GM21515 (cell line): ENCODE measurements around the gene PTPRA.
A peak's percentile ranks its signal among the peaks of the same experiment; 100 is the strongest.
"Not testable (repeated sequence)": the region's sequence is repeated elsewhere in the genome, so short reads cannot be mapped to it uniquely, and the experiment has no call there.

Experiments used
- ATAC-seq: cut with Tn5 transposase; IDR thresholded peaks from one replicate; pipeline ENCODE4 v1.9.1; 2021; ENCODE audit not compliant: unreplicated experiment

The PTPRA gene

DNA sequence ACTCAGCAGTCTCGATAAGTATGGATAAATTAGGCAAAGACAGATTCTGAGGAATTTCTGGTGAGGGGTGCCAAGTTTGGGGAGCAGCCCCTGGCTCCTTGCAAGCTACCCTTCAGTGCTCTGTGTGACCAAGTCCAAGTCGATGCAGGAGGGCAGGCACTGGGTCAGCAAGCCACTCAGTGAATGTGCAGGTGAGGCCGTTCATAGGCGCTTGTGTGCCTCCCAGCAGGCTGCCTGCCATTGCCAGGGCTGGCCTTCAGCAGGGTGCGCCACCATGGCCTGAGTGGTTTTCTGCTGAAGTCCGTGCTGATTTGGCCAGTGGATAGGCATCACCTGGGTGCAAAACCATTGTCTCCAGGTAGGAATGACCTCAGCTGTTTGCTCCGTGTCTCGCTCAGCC is 166.8 kb downstream of the PTPRA start:
- ATAC-seq, result no peak

DNA sequence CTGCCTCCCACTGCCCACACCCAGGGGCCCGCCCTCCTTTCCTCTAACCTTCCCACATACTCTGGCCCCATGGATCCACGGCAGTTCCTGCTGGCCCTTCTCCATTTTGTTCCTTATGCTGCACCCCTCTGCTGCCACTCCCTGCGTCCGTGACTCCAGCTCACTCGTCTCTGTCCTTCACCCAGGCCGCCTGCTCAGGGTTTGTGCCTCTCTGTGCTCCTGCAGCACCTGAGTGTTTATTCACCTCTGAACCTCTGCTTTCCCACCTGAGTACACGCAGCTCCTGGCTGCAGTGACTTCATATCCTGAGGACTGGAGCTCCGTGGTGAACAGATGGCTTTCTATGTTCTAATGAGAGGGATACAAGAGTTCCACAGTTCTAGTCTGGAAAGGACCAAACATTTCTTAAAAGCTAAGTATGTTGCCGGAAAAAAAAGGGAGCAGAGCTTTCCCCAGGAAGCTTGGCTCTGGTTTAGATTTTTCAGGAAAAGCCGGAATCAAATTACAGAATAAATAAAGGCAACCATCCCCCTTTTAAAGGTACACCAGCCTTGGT is 168.7 kb downstream of the PTPRA start:
- ATAC-seq, result no peak

DNA sequence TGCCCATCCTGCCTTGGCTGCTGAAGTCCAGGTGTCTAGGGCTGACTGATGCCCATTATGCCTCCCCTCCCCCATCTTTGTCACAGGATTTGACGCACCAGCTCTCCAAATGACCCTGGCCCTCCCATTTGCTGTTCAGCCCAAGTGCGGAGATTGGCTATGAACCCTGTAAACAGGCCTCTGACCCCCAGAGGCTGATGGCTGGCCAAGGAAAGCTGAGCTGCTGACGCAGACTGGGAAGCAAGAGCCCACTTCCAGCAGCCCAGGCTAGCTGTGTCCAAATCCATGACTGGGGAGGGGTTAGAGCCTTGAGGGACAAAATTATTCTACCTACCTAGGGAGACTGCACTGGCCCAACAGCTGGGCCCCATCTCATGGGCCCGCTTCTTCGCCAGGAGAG is 169.3 kb downstream of the PTPRA start:
- ATAC-seq, result no peak

DNA sequence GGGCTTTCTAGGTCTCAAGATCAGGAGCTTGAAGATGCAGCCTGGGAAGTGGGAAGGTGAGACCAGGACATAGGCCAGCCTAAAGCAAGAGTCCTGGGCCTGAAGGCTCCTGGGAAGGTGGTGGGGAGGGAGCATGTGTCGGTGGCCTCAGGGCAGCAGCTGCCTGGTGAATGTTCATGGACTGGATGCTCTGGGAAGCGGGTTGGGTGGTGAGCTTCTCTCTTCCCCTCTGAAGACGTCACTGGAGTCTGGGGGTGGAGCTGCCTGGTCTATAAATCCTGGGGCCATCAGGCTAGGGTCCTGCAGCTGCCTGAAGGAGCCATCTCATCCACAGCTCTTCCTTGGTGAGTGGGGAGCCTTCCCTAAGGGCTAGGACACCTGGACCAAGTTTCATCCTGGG is 170.0 kb downstream of the PTPRA start, which contains the start of gene GNRH2:
Gene GNRH2, plus strand, starts transcription at position 301 of the 400 bp plus-strand sequence. CDS start 793 bp downstream, outside the sequence.
- no peak for ATAC-seq

DNA sequence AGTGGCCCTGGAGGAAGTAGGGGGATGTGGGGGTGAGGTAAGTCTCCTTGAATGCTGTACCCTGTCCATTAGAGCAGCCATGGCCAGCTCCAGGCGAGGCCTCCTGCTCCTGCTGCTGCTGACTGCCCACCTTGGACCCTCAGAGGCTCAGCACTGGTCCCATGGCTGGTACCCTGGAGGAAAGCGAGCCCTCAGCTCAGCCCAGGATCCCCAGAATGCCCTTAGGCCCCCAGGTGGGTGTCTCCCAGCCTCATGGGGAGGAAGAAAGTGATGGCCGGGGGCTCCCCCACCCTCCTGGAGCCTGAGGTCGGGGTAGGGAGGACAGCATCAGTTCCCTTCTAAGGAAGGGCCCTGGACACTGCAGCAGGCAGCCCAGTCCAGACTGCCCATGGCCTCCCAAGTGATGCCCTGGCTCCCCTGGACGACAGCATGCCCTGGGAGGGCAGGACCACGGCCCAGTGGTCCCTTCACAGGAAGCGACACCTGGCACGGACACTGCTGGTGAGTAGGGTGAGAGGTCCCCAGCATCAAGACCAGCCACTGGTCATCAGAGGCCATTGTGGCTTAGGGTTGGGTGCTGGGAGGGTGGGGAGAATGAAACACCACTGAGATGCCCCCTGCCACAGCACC is 171.2 kb downstream of the PTPRA start:
- ATAC-seq, result no peak

DNA sequence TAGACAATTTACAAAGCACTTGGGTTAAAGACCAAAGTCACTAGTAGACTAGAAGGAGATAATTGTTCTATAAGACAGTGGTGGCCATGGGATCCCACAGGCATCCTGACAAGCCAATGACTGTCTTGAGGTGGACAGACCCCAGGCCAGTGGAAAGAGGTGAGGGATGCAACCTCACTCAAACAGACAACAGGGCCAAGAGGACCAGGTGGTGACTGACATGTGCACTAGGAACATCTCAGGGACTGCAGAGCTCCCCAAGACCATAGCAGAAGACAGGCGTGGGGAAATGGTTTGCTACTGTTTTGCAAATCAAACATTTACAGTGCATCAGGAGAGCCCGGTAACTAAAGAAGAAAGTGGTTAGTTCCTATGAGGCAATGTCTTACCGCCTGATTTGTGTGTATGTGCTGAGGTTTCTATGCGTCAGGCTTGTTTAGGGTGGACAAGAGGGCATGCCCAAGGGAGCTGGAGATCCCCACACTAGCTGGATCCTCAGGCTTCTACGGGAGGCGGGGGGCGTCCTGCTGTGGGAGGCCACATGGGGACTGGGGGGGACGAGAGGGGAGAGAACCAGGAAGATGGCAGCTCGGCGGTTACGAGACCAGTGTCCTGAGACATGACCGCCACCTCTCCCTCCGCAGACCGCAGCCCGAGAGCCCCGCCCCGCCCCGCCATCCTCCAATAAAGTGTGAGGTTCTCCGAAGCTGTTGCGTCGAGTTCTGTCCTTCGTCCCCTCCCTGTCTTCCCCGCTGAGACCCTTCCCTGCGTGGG is 171.9 kb downstream of the PTPRA start:
- ATAC-seq, result peak; percentile 44

DNA sequence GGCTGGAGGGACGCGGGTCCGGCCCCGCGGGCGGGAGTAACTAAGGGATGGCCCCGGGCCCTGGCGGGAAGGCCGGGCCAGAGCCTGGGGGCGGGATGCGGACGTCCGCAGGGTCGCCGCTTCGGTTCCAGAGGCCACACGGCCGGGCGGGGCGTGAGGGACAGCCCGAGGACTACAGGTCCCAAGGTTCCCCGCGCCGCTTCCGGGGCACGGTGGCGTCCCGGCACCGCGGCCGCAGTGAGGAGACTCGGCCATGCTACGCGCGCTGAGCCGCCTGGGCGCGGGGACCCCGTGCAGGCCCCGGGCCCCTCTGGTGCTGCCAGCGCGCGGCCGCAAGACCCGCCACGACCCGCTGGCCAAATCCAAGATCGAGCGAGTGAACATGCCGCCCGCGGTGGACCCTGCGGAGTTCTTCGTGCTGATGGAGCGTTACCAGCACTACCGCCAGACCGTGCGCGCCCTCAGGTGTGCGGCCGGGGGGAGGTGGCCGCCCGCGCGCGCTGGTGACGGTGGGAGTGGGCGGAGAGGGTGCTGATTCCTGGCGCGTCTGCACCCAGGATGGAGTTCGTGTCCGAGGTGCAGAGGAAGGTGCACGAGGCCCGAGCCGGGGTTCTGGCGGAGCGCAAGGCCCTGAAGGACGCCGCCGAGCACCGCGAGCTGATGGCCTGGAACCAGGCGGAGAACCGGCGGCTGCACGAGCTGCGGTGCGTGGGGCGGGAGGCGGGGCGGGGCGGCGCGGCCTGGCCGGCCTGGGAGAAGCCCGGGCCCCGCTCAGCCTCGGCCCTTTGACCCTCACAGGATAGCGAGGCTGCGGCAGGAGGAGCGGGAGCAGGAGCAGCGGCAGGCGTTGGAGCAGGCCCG is 172.8 kb downstream of the PTPRA start, which contains the start of gene MRPS26:
Gene MRPS26, plus strand, starts transcription at position 237 of the 861 bp plus-strand sequence. Its CDS starts 17 bp downstream, at position 254.
- ATAC-seq, result peak; percentile 86

DNA sequence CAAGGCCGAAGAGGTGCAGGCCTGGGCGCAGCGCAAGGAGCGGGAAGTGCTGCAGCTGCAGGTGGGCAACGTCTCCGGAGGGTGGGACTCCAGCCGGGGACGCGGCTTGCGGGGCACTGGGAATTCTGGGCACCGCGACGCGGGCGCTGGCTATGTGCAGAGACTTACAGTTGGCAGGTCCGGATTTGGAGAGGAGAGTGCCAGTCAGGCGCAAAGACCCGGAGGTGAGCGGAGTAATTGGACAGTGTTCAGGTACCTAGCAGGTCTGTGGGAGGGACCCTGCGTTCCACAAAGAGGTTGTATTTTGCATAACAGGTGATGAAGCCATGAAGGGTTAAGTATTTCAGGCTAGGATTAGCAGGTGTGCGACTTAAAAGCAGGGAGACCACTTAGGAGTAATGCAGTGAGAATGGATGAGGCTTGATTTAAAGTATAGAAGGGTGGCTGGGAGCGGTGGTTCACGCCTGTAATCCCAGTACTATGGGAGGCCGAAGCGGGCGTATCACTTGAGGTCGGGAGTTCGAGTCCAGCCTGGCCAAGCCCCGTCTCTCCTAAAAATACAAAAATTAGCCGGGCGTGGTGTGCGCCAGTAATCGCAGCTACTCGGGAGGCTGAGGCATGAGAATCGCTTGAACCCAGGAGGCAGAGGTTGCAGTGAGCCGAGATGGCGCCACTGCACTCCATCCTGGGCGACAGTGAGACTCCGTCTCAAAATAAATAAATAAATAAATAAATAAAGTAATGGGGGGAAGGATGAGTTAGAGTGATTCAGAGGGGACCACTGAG is 173.6 kb downstream of the PTPRA start:
- ATAC-seq, result peak; percentile 1

DNA sequence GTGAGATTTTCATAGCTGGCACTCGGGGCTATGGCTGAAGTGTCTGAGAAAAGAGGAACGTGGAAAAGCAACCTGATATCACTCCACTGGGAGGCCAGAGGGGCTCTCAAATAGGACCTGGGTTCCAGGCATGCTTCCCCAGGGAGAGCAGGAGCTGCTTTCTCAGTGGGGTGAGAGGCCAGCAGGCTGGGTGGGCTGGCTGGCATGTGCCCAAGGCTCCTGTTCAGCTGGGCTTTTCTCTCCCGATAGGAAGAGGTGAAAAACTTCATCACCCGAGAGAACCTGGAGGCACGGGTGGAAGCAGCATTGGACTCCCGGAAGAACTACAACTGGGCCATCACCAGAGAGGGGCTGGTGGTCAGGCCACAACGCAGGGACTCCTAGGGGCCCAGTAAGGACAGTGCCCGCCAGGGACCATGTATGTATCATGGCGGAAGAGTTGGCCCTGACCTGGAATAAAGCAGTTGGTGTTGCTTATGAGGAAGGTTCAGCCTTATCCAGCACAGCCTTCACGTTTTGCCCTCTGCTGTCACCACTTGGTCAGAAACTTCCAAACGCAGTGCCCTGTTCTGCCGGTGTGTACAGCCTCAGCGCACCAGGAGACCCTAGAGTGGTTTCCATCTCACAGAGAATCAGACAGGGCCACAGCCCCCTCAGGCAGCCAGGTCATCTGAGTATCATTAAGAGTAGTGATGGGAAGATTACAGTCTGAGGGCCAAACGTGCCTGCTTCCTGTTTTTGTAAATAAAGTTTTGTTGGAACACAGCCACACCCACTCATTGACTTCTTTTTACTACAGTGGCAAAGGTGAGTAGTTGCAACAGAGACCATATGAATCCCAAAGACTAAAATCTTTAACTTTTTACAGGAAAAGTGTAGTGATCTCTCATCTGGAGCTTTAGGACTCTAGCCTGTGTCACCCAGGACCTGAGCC is 174.5 kb downstream of the PTPRA start:
- ATAC-seq, result no peak

DNA sequence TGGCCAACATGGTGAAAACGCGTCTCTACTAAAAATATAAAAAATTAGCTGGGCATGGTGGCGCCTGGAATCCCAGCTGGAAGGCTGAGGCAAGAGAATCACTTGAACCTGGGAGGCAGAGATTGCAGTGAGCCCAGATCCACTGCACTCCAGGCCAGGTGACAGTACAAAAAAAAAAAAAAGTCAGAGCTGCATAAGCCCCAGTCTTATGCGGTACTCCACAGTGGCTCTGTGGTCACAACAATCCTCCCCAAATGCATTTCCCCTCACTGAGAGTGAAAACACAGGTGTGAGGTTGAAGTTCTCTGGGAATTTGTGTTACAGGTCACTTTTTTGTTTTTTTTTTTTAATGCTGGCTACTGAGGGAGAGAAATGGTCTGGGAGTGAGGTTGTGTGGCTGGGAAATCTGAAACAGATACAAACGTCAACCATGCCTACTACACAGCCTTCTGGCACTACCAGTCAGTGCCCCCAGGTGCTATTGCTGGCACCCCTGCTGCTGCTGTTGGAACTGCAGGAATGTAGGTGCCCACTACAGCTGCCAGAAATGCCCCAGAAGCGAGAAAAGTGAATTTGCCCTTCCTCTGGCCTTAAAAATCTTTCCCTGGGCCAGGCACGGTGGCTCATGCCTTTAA is 178.2 kb downstream of the PTPRA start:
- ATAC-seq, result no peak

DNA sequence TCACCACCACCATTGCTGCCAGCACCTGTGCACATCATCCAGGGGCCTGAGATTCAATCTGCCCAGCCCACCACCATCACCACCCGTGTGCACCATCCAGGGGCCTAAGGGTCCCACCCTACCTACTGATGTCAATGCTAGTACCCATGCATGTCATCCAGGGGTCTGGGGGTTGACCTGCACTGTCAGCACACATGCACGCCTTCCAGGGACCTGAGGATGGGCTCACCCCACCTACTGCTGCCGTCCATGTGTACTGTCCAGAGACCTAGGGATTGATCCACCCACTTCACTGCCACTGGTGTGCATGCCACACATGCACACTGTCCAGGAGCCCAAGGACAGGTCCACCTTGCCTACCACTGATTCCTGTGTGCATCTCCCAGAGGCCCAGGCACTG is 186.2 kb downstream of the PTPRA start:
- ATAC-seq, result no peak

DNA sequence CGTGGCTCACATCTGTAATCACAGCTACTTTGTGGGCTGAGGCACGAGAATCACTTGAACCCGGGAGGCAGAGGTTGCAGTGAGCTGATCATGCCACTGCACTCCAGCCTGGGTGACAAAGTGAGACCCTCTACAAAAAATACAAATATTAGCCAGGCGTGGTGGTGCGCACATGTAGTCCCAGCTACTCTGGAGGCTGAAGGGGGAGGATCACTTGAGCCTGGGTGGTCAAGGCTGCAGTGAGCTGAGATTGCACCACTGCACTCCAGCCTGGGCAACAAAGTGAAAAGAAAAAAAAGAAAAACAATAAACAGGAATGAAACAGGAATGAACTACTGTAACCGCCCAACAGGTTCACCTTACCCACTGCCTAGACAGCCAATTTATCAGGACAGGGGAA is 190.8 kb downstream of the PTPRA start:
- ATAC-seq, result not testable (repeated sequence)

DNA sequence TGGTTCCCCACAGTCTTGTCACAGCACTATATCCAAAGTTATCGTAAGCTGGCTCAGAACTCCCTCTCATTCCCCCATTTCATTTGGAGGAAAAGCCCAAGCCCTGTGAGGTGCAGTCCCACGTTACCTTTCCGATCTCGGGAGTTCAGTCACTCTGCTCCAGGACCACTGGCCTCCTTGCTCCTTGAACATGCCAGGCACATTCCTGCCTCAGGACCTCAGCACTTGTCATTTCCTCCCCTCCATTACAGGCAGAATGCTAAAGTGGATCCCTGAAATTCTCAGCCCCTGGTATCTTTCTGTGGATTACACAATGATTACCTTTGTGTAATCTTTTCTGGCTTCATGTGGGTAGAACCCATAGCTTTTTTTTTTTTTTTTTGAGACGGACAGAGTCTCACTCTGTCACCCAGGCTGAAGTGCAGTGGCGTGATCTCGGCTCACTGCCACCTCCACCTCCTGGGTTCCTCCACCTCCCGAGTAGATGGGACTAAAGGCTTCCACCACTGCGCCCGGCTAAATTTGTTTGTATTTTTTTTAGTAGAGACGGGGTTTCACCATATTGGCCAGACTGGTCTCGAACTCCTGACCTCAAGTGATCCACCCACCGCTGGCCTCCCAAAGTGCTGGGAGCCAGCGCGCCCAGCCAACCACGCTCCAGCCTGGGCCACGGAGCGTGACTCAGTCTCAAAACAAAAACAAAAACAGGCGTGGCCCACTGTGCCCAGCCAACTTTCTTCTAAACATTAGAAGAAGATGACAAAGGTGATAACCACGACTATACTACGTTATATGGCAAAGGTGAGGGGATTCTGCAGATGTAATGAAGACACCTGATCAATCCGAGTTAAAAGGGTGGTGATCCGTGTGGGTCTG is 194.1 kb downstream of the PTPRA start:
- ATAC-seq, result no peak

DNA sequence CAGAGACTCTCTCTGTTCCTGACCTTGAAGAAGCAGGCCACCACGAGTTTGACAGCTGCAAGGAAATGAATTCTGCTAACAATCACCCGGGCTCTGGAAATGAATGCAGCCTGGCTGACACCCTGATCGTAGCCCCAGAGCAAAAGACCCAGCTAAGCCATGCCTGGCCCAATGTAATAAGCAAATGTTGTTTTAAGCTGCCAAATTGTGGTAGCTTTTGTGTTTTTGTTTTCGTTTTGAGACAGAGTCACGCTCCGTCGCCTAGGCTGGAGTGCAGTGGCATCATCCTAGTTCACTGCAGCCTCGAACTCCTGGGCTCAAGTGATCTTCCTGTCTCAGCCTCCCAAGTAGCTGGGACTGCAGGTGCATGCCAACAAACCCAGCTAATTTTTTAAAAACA is 194.8 kb downstream of the PTPRA start:
- ATAC-seq, result no peak

DNA sequence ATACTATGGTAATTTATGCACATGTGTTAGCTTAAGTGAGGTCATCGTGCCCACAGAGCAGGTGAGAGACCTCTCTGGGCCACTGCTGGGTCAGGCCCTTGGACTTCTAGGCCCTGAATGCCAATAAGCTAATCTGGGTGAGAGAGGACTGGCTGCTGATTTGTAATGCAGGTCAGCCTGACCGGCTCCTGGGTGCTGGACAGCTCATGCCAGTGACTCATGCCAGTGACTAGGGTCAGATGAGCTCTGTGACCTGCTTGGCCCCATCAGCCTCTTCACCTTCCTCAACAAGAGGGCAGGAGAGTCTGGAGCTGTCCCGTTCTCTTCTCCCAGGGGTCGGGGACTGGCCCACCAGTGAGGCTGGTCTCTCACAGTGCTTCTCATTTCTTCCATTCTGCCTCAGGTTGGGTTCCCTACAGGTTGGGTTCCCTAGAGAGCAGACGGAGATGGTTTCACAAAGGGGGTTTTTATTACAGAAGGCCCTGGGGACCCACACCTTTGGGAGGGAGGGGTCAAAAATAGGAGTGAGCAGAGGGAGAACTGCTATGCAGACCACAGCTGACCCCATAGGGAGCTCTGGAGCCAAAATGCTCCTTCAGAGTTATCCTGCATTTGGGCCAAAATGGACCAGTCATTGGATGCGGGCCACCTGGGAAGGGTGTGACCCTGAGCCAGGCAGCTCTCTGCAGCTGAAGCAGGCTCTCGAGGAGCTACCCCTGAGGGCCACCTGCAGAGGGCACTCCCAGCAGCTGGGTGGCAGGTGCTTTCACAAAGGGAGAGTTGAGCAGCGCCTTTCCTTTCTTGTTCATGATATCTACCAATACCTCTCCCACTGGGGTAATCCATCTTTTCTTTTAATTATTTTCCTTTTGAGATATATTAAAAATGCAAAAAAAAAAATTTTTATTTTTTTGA is 196.0 kb downstream of the PTPRA start:
- ATAC-seq, result no peak

DNA sequence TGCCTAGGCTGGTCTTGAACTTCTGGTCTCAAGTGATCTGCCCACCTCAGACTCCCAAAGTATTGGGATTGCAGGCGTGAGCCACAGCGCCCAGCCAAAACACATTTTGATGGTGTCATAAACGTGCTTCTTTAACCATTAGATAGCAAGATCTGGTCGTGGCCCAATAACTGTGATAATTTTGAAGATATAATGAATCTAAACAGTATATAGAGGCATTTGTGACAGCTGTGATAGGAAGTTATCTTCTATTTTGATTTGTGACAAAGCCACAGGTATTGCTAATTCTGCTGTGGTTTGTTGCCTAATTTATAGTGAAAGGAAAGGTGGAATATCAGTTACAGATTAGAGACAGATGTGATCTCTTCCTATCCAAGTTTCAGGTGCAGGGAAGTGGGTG is 197.4 kb downstream of the PTPRA start:
- no peak for ATAC-seq

DNA sequence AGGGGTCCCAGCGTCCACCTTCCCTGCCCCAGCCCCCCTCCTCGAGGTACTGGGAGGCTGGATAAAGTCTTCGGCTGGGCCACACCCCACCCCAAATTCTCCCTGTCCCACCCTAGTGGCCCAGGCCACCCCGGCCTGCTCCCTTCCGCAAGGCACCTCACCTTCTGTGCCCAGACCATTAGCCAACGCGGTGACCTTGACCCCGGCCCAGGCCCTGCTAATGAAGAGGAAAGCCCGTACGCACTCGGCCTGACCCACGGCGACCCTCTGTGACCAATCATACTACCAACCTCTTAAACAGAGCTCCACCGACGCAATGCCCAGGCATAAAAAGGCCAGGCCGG is 198.0 kb downstream of the PTPRA start:
- ATAC-seq, result no peak
